Measurements from ENCODE around the gene ANXA2.

DNA sequence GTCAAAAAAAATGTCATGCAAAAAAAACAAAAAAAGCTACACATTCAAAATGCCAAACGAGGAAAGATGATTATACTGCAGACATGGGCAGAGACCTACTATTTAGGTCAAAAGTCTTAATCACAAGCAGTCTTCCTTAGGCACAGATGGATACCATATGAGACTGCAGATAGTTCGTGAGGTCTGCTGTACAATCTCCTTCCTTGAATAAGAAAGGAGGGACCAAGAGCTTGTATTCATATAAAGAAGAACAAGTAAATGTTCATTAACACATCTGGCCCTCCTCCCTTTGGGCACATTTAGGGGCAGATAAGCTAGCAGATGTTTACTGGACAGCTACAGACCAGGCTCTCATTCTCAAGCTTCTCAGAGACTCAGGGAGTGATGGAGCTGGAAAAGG, 45.3 kb downstream of the ANXA2 start:
- TF ChIP-seq EZH2phosphoT487 (IDR thresholded peaks at IDR 0.05; ENCODE audit: insufficient read depth, low read depth) (no peak), EZH2 (IDR thresholded peaks at IDR 0.05; ENCODE audit: insufficient read depth, poor library complexity, severe bottlenecking) (no peak)

Measured in GM23248 (cell line).